GM21360 (cell line): ENCODE data around the gene ITPA.

ENCODE experiments used
- ATAC-seq: cut with Tn5 transposase; IDR thresholded peaks from one replicate; pipeline ENCODE4 v1.9.1; 2021; ENCODE audit warnings: mild to moderate bottlenecking, moderate library complexity; ENCODE audit not compliant: unreplicated experiment

The ITPA gene

GRCh38 chr20:3226093-3226492, 16.8 kb downstream of the ITPA start:
- ATAC-seq, result no peak

GRCh38 chr20:3226864-3227263, 17.6 kb downstream of the ITPA start:
- no peak for ATAC-seq

- ATAC-seq, result no peak
Observed at GRCh38 chr20:3227506-3227905, 18.2 kb downstream of the ITPA start.

GRCh38 chr20:3227936-3228749, 18.8 kb downstream of the ITPA start:
- no peak for ATAC-seq

GRCh38 chr20:3228750-3229032, 19.4 kb downstream of the ITPA start:
- no peak for ATAC-seq

GRCh38 chr20:3229158-3229557, 19.9 kb downstream of the ITPA start:
- no peak for ATAC-seq

GRCh38 chr20:3229798-3230197, 20.5 kb downstream of the ITPA start:
- ATAC-seq, result no peak

- ATAC-seq, result no peak
Observed at GRCh38 chr20:3231116-3231515, 21.8 kb downstream of the ITPA start.

GRCh38 chr20:3231889-3232588, 22.7 kb downstream of the ITPA start:
- ATAC-seq, result no peak

- no peak for ATAC-seq
Observed at GRCh38 chr20:3233131-3233990, 24.1 kb downstream of the ITPA start.

- no peak for ATAC-seq
Observed at GRCh38 chr20:3233991-3234498, 24.7 kb downstream of the ITPA start.

- ATAC-seq, result no peak
Observed at GRCh38 chr20:3235666-3236324, 26.5 kb downstream of the ITPA start.

GRCh38 chr20:3237011-3237957, 28.0 kb downstream of the ITPA start:
- ATAC-seq, result no peak

GRCh38 chr20:3237958-3238615, 28.8 kb downstream of the ITPA start:
- no peak for ATAC-seq

- no peak for ATAC-seq
Observed at GRCh38 chr20:3238616-3239025, 29.3 kb downstream of the ITPA start.

GRCh38 chr20:3239026-3239866, 29.9 kb downstream of the ITPA start, which contains the start of gene SLC4A11:
TSS of gene SLC4A11 (minus strand) at chr20:3239190. CDS start at chr20:3239137, 53 bp downstream.
- no peak for ATAC-seq

GRCh38 chr20:3239867-3240775, 30.8 kb downstream of the ITPA start:
- ATAC-seq, result no peak
